ENCODE results near the gene HPCAL1. TPM values are rescaled to one million over a fixed set of nuclear protein-coding genes. Genes with fewer than 3 reads are reported as not detected.
"Not testable (repeated sequence)": the region's sequence is repeated elsewhere in the genome, so short reads cannot be mapped to it uniquely, and the experiment has no call there.

The HPCAL1 gene
- total RNA-seq = 10 to 100 TPM; 21.6 to 26.0 TPM
- long read RNA-seq, donor 1, transcript HPCAL1-201 (5 exons, 1,751 nt) = major isoform, 26 of 34 reads
- long read RNA-seq, donor 1, partial matches to known transcripts = 1 of 34 reads
- long read RNA-seq, donor 1, other reads (novel, unspliced or antisense) = 7 of 34 reads
- long read RNA-seq, donor 2, transcript HPCAL1-201 (5 exons, 1,751 nt) = major isoform, 89 of 106 reads
- long read RNA-seq, donor 2, partial matches to known transcripts = 3 of 106 reads
- long read RNA-seq, donor 2, other reads (novel, unspliced or antisense) = 14 of 106 reads

GRCh38 chr2:10302479-10303180, at the start of gene HPCAL1:
Gene HPCAL1 (plus strand): TSS chr2:10302904. CDS start chr2:10419758, 116,854 bp downstream.
- DNase-seq (ENCODE audit: low spot score) = peak; percentile 95

GRCh38 chr2:10253596-10254372, 48.9 kb upstream of the HPCAL1 start:
- intact Hi-C loops (cut with DNase I) = no loop called here

More at GRCh38 chr2:10302479-10303180, at the start of gene HPCAL1:
- intact Hi-C loops (cut with DNase I) = loop anchor here in 1 of 2 donors (5.0 kb wide), 1 partner anchor 105 kb away; no protein-coding TSS in a partner anchor

GRCh38 chr2:10254373-10255188, 48.1 kb upstream of the HPCAL1 start:
- intact Hi-C loops (cut with DNase I) = no loop called here
- DNase-seq (ENCODE audit: low spot score) = peak; percentile 72

More at GRCh38 chr2:10253596-10254372, 48.9 kb upstream of the HPCAL1 start:
- peak; percentile 69 for DNase-seq (ENCODE audit: low spot score)

- peak; percentile 70 for DNase-seq (ENCODE audit: low spot score)
- intact Hi-C loops (cut with DNase I) = no loop called here
These were observed 47.3 kb upstream of the HPCAL1 start for GRCh38 chr2:10255189-10256030.

GRCh38 chr2:10256031-10256514, 46.6 kb upstream of the HPCAL1 start:
- intact Hi-C loops (cut with DNase I) = no loop called here
- peak; percentile 62 for DNase-seq (ENCODE audit: low spot score)

GRCh38 chr2:10256515-10257031, 46.1 kb upstream of the HPCAL1 start:
- DNase-seq (ENCODE audit: low spot score) = peak; percentile 78
- intact Hi-C loops (cut with DNase I) = no loop called here

GRCh38 chr2:10257036-10257435, 45.7 kb upstream of the HPCAL1 start:
- intact Hi-C loops (cut with DNase I) = no loop called here
- peak; percentile 45 for DNase-seq (ENCODE audit: low spot score)

- peak; percentile 56 for DNase-seq (ENCODE audit: low spot score)
- intact Hi-C loops (cut with DNase I) = no loop called here
These were observed 45.1 kb upstream of the HPCAL1 start for GRCh38 chr2:10257500-10258147.

GRCh38 chr2:10258326-10258725, 44.4 kb upstream of the HPCAL1 start:
- intact Hi-C loops (cut with DNase I) = no loop called here
- peak; percentile 30 for DNase-seq (ENCODE audit: low spot score)

- no peak for DNase-seq (ENCODE audit: low spot score)
- intact Hi-C loops (cut with DNase I) = no loop called here
These were observed 44.0 kb upstream of the HPCAL1 start for GRCh38 chr2:10258726-10259125.

- intact Hi-C loops (cut with DNase I) = no loop called here
- DNase-seq (ENCODE audit: low spot score) = peak; percentile 10
These were observed 42.6 kb upstream of the HPCAL1 start for GRCh38 chr2:10260130-10260529.

- intact Hi-C loops (cut with DNase I); DNase-seq (ENCODE audit: low spot score): not testable (repeated sequence)
These were observed 39.2 kb upstream of the HPCAL1 start for GRCh38 chr2:10263526-10263925.

- intact Hi-C loops (cut with DNase I) = no loop called here
- peak; percentile 69 for DNase-seq (ENCODE audit: low spot score)
These were observed 38.0 kb upstream of the HPCAL1 start for GRCh38 chr2:10264506-10265328.

GRCh38 chr2:10265329-10266132, 37.2 kb upstream of the HPCAL1 start:
- intact Hi-C loops (cut with DNase I) = no loop called here
- DNase-seq (ENCODE audit: low spot score) = peak; percentile 59

GRCh38 chr2:10266133-10266620, 36.5 kb upstream of the HPCAL1 start:
- intact Hi-C loops (cut with DNase I) = no loop called here
- DNase-seq (ENCODE audit: low spot score) = peak; percentile 30

All from posterior vena cava (tissue), 2 donors.